Mucosa of descending colon (tissue), 3 donors: Measurements from ENCODE around the gene KRTAP5-11. TPM values are rescaled to one million over a fixed set of nuclear protein-coding genes. Genes with fewer than 3 reads are reported as not detected.
A peak's percentile ranks its signal among the peaks of the same experiment; 100 is the strongest.
"Not testable (repeated sequence)": the region's sequence is repeated elsewhere in the genome, so short reads cannot be mapped to it uniquely, and the experiment has no call there.

Source experiments
- ATAC-seq: fragments of 200-7000 bp; cut with Tn5 transposase; one replicate; pipeline ENCODE4 v1.9.1; 2020; ENCODE audit warnings: mild to moderate bottlenecking, moderate library complexity
- DNase-seq, 3 donors: peaks; one replicate each; pipeline ENCODE4 v3.0.0-alpha.2; 2020
- H3K36me3 ChIP-seq: fragments of 200-600 bp; one replicate; pipeline ENCODE4 v1.8.0; 2021; ENCODE audit warnings: low read depth, mild to moderate bottlenecking
- H3K4me1 ChIP-seq: fragments of 200-600 bp; one replicate; pipeline ENCODE4 v1.8.0; 2021; ENCODE audit warnings: low read depth, mild to moderate bottlenecking
- H3K4me3 ChIP-seq: fragments of 200-600 bp; one replicate; pipeline ENCODE4 v1.8.0; 2021; ENCODE audit warnings: mild to moderate bottlenecking
- H3K9me3 ChIP-seq: fragments of 200-600 bp; one replicate; pipeline ENCODE4 v1.8.0; 2021; ENCODE audit warnings: mild to moderate bottlenecking
- intact Hi-C, 2 donors: fragments of 100-400 bp; cut with DNase I in 1 of 2; cut with micrococcal nuclease in 1 of 2; formaldehyde crosslinking; loops; one replicate each; pipeline versions ENCODE4 v1.11.0 to v1.11.1; 2022; cut with DNase I, micrococcal nuclease
- total RNA-seq, 3 donors: library from RNA; stranded (reverse); fragmentation: NEBNext Ultra II Directional in 2 of 3; extraction: Animal tissue kit (Norgen Biotek cat#: 25700) in 2 of 3; gene quantifications; one replicate each; pipeline versions ENCODE4 v1.2.1 to v1.2.4, GENCODE V29; 2021 to 2023
- TF ChIP-seq, protein P1 (sequence below): fragments of 200-600 bp; IDR thresholded peaks from one replicate; pipeline ENCODE4 v1.8.0; 2022; ENCODE audit warnings: antibody characterized with exemption, mild to moderate bottlenecking
- donor health status: DM: no; HTN: no; CAD: no; lungs with moderate emphysema.
- donor health status: DM: no; HTN: no; CAD: no.
- donor health status: DM: no; HTN: yes; CAD: no.

The KRTAP5-11 gene
- total RNA-seq, 3 donors from 2014 or later = not detected

DNA sequence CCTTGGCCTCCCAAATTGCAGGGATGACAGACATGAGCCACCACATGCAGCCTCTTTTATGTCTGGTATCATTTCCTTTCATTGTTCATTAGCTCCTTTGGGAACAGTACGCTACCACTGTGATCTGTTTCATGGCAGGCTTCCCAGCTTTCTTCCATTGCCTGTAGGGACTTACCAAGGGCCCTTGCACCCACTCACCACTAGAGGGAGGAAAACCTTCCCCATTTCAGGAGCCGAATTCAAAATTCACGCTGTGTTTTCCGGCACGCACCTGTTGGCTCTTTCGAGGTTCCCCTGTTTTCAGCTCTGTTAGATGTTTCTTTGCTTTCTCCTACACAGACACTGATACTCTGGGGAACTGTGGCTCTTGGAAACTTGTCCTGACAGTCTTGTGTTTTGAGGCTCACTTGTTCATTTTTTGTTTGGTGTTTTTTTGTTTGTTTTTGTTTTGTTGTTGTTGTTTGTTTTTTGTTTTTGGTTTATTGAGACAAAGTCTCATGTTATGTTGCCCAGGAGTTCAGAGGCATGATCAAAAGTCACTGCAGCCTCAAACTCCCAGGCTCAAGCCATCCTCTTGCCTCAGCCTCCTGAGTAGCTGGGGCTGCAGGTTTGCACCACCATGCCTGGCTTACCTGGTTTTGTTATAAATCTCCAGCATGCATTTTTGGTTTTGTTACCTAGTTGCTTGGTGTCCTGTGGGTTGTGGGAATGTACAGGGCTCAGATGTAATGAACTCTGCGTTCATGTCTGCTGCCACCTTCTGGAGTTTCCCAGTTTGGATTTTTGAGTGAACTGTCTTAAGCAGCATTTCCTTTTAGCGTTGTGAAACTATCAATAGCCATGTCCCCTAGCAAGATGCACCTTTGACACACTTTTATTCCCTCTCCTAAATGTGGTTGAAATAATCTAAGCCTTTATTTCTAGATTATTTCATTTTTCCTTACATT, 2.3 kb downstream of the KRTAP5-11 start:
- no peaks in the 10 kb centered on the region for H3K9me3 ChIP-seq
- H3K36me3 ChIP-seq = no peaks in the 10 kb centered on the region
- ATAC-seq (peak; percentile 89), DNase-seq (peak in 1 of 3 donors; percentile 76)
- intact Hi-C loops = no loop called here
- TF ChIP-seq, protein P1, sequence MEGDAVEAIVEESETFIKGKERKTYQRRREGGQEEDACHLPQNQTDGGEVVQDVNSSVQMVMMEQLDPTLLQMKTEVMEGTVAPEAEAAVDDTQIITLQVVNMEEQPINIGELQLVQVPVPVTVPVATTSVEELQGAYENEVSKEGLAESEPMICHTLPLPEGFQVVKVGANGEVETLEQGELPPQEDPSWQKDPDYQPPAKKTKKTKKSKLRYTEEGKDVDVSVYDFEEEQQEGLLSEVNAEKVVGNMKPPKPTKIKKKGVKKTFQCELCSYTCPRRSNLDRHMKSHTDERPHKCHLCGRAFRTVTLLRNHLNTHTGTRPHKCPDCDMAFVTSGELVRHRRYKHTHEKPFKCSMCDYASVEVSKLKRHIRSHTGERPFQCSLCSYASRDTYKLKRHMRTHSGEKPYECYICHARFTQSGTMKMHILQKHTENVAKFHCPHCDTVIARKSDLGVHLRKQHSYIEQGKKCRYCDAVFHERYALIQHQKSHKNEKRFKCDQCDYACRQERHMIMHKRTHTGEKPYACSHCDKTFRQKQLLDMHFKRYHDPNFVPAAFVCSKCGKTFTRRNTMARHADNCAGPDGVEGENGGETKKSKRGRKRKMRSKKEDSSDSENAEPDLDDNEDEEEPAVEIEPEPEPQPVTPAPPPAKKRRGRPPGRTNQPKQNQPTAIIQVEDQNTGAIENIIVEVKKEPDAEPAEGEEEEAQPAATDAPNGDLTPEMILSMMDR = peak; percentile 81
- H3K4me3 ChIP-seq = no peak overlapping the region
- no peaks in the 10 kb centered on the region for H3K4me1 ChIP-seq

DNA sequence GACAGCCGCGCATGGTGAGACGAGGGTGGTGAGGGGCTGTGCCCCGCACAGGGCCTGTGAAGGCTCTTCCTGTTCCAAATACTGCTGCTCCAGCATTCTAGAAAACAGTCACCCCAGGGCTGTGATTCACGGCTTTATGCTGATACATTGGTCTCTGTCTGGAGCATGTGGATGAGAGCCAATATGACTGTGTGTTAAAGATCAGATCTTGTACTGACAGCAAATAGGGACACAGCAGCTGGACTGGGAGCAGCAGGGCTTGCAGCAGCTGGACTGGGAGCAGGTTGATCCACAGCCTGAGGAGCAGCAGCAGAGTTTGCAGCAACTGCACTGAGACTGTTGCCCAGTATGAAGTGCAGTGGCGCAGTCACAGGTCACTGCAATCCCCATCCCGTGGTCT, 3.2 kb downstream of the KRTAP5-11 start:
- H3K36me3 ChIP-seq, DNase-seq, H3K9me3 ChIP-seq, H3K4me3 ChIP-seq, ATAC-seq, intact Hi-C loops, H3K4me1 ChIP-seq: not testable (repeated sequence)

GRCh38 chr11:71577469-71578004, 5.1 kb downstream of the KRTAP5-11 start:
- TF ChIP-seq, protein P1 = no peak

DNA sequence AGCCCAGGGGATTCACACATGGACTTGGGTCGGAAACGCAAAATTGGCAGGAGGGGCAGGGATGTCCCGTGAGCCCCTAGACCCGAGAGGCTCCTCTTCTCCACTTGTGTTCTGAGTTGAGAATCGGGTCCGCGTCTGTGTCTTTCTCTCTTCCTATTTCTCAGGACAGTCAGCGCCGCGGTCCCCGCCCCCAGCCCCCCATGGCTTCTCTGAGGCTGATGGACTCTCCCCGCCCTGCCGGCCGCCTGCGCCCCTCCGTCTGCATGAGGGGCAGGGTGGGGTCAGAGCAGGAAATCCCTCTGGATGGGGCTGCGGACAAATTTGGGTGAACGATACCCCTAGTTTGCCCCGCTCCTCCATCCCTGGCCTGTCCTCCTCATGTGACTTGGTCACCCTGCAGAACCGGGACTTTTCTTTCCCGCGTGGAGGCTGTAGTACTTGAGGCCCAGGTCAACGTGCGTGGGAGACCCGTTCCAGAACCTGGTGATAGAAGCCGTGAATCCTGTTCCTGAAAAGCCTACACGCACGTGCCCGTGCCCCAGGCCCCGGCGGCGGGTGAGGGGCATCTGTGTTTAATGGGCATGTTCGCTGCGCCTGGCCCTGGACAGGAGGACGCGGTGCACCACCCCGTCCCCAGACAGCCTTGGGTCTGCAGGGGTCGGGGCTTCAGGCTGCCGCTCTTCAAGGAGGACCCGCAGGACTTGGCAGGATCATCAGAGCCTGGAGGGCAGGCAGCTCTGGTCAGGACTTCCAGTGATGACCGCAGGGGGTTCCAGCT, 5.8 kb downstream of the KRTAP5-11 start:
- intact Hi-C loops = not testable (repeated sequence)

More at GRCh38 chr11:71577469-71578004, 5.1 kb downstream of the KRTAP5-11 start:
- H3K36me3 ChIP-seq = no peaks in the 10 kb centered on the region
- no peaks in the 10 kb centered on the region for H3K9me3 ChIP-seq
- no peak for DNase-seq
- intact Hi-C loops = no loop called here
- no peaks in the 10 kb centered on the region for H3K4me1 ChIP-seq
- no peak overlapping the region for H3K4me3 ChIP-seq
- ATAC-seq = no peak

GRCh38 chr11:71575723-71576424, 6.8 kb downstream of the KRTAP5-11 start:
- TF ChIP-seq, protein P1 = no peak
- ATAC-seq (no peak), DNase-seq (no peak)
- Histone ChIP-seq H3K9me3 (no peaks in the 10 kb centered on the region), H3K36me3 (no peaks in the 10 kb centered on the region), H3K4me3 (no peak overlapping the region), H3K4me1 (no peaks in the 10 kb centered on the region)
- intact Hi-C loops = no loop called here

More for the DNA sequence above, 5.8 kb downstream of the KRTAP5-11 start:
- not testable (repeated sequence) for H3K4me1 ChIP-seq, ATAC-seq, H3K36me3 ChIP-seq, H3K4me3 ChIP-seq, H3K9me3 ChIP-seq, DNase-seq

DNA sequence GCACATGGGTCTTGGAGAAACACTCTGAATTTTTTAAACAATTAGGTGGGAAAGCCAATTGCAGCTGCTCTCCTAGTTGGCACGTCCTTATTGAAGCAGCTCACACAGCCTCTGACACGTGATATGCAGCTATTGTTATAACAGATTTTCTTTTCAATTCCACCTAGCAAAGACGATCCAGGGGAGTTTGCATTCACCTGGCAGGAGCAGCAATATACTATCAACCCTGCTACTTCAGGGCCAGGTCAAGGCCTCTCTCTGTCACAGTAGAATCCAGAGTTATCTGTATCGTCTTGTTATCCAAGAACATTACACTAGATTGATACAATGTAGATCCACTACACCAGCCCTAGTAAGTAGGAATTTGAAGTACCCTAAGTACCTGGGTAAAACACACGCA, 8.3 kb downstream of the KRTAP5-11 start:
- ATAC-seq (no peak), DNase-seq (no peak)
- Histone ChIP-seq H3K9me3 (no peaks in the 10 kb centered on the region), H3K36me3 (no peaks in the 10 kb centered on the region), H3K4me1 (no peaks in the 10 kb centered on the region), H3K4me3 (no peak overlapping the region)
- intact Hi-C loops = no loop called here
- TF ChIP-seq, protein P1 = no peak
